Trophoblast cell (in vitro differentiated cells and primary cell): ENCODE measurements around the gene SMTN.

Source experiments
- DNase-seq, 2 donors: peaks; one replicate each; pipeline ENCODE4 v3.0.0-alpha.2; 2016
- H2AFZ ChIP-seq: 2 replicates; pipeline ENCODE4 v1.6.1; 2013; ENCODE audit warnings: low read length, moderate library complexity, mild to moderate bottlenecking; ENCODE audit not compliant: insufficient read depth, poor library complexity
- H2AK5ac ChIP-seq: 2 replicates; pipeline ENCODE4 v1.6.1; 2013; ENCODE audit warnings: mild to moderate bottlenecking, low read length
- H2BK120ac ChIP-seq: 2 replicates; pipeline ENCODE4 v1.6.1; 2013; ENCODE audit warnings: low read length, mild to moderate bottlenecking, moderate library complexity; ENCODE audit not compliant: insufficient read depth, poor library complexity
- H2BK12ac ChIP-seq: 2 replicates; pipeline ENCODE4 v1.6.1; 2013; ENCODE audit warnings: mild to moderate bottlenecking, low read length, moderate library complexity
- H2BK5ac ChIP-seq: 2 replicates; pipeline ENCODE4 v1.6.1; 2013; ENCODE audit warnings: low read length, low read depth, moderate library complexity, mild to moderate bottlenecking; ENCODE audit not compliant: poor library complexity
- H3K14ac ChIP-seq: 2 replicates; pipeline ENCODE4 v1.6.1; 2013; ENCODE audit warnings: mild to moderate bottlenecking, low read length
- H3K18ac ChIP-seq: 2 replicates; pipeline ENCODE4 v1.6.1; 2013; ENCODE audit warnings: mild to moderate bottlenecking, low read length
- H3K23ac ChIP-seq: 2 replicates; pipeline ENCODE4 v1.6.1; 2013; ENCODE audit warnings: low read length
- H3K27ac ChIP-seq: 2 replicates; pipeline ENCODE4 v1.5.1; 2013; ENCODE audit warnings: low read depth, mild to moderate bottlenecking, inconsistent platforms, low read length, moderate library complexity
- H3K27me3 ChIP-seq: 2 replicates; pipeline ENCODE4 v1.6.1; 2013; ENCODE audit warnings: inconsistent platforms, mild to moderate bottlenecking, low read length, moderate library complexity; ENCODE audit not compliant: insufficient read depth
- H3K36me3 ChIP-seq, 2 experiments: 1 replicate in 1 of 2; 2 replicates in 1 of 2; pipeline ENCODE4 v1.6.1; 2013; ENCODE audit warnings: low read length in 2 of 2, mild to moderate bottlenecking in 2 of 2, moderate library complexity in 1 of 2; ENCODE audit not compliant: insufficient read depth in 2 of 2, control insufficient read depth in 1 of 2
- H3K4ac ChIP-seq: 2 replicates; pipeline ENCODE4 v1.6.1; 2013; ENCODE audit warnings: low read depth, mild to moderate bottlenecking, low read length, moderate library complexity
- H3K4me1 ChIP-seq, 2 experiments: 1 replicate in 1 of 2; 2 replicates in 1 of 2; pipeline ENCODE4 v1.6.1; 2013; ENCODE audit warnings: low read length in 2 of 2, mild to moderate bottlenecking in 2 of 2, moderate library complexity in 1 of 2; ENCODE audit not compliant: insufficient read depth in 2 of 2, control insufficient read depth in 1 of 2
- H3K4me2 ChIP-seq: 2 replicates; pipeline ENCODE4 v1.6.1; 2013; ENCODE audit warnings: inconsistent platforms, mild to moderate bottlenecking, low read length, moderate library complexity
- H3K4me3 ChIP-seq: 2 replicates; pipeline ENCODE4 v1.5.1; 2013; ENCODE audit warnings: mild to moderate bottlenecking, low read depth, low read length, inconsistent platforms
- H3K79me1 ChIP-seq: one replicate; pipeline ENCODE4 v1.6.1; 2013; ENCODE audit warnings: low read length
- H3K79me2 ChIP-seq: 2 replicates; pipeline ENCODE4 v1.6.1; 2013; ENCODE audit warnings: low read length, mild to moderate bottlenecking; ENCODE audit not compliant: control insufficient read depth, insufficient read depth, poor library complexity
- H3K9ac ChIP-seq: 2 replicates; pipeline ENCODE4 v1.6.1; 2013; ENCODE audit warnings: mild to moderate bottlenecking, low read length
- H3K9me3 ChIP-seq: 2 replicates; pipeline ENCODE4 v1.6.1; 2013; ENCODE audit warnings: low read depth, mild to moderate bottlenecking, control low read depth, inconsistent platforms, low read length; ENCODE audit not compliant: insufficient read depth
- H4K12ac ChIP-seq: 2 replicates; pipeline ENCODE4 v1.6.1; 2013; ENCODE audit warnings: low read depth, mild to moderate bottlenecking, low read length, moderate library complexity
- H4K8ac ChIP-seq: 2 replicates; pipeline ENCODE4 v1.6.1; 2013; ENCODE audit warnings: low read depth, mild to moderate bottlenecking, low read length, moderate library complexity
- H4K91ac ChIP-seq: one replicate; pipeline ENCODE4 v1.6.1; 2013; ENCODE audit warnings: low read depth, mild to moderate bottlenecking, low read length, moderate library complexity
- WGBS: extraction: QIAGEN DNeasy Blood & Tissue Kit; methylation state at CpG from one replicate; pipeline ENCODE4 v1.1.7; 2013; ENCODE audit warnings: missing lambda C conversion rate; ENCODE audit not compliant: insufficient read length, insufficient coverage; ENCODE audit errors: extremely low coverage; 5-methylcytosine and 5-hydroxymethylcytosine counted together

SMTN gene

GRCh38 chr22:31126869-31127175 lies 45.7 kb downstream of the SMTN start:
- H3K4me3 ChIP-seq = no peak overlapping the region
- DNase-seq = no peak
- H3K4me2 ChIP-seq = no peak overlapping the region
- no peak overlapping the region for H2BK120ac ChIP-seq
- no peak overlapping the region for H3K27ac ChIP-seq
- H3K4ac ChIP-seq = no peak overlapping the region
- peaks cover 3% of the 10 kb centered on the region for H3K79me1 ChIP-seq
- no peak overlapping the region for H4K12ac ChIP-seq
- H3K79me2 ChIP-seq = no peaks in the 10 kb centered on the region
- no peak overlapping the region for H2AFZ ChIP-seq
- H3K9me3 ChIP-seq = no peaks in the 10 kb centered on the region
- H2BK12ac ChIP-seq = no peak overlapping the region
- no peak overlapping the region for H3K18ac ChIP-seq
- H4K91ac ChIP-seq = no peak overlapping the region
- no peak overlapping the region for H2AK5ac ChIP-seq
- no peak overlapping the region for H3K9ac ChIP-seq
- H3K14ac ChIP-seq = no peak overlapping the region
- H3K4me1 ChIP-seq = peaks cover 0 to 5% of the 10 kb centered on the region in 2 experiments
- H3K27me3 ChIP-seq = no peaks in the 10 kb centered on the region
- H3K36me3 ChIP-seq = peaks cover 0 to 2% of the 10 kb centered on the region in 2 experiments
- no peak overlapping the region for H2BK5ac ChIP-seq
- H3K23ac ChIP-seq = no peak overlapping the region
- no CpG with 5 or more reads among the region's 13 CpGs for WGBS
- H4K8ac ChIP-seq = no peak overlapping the region

DNA sequence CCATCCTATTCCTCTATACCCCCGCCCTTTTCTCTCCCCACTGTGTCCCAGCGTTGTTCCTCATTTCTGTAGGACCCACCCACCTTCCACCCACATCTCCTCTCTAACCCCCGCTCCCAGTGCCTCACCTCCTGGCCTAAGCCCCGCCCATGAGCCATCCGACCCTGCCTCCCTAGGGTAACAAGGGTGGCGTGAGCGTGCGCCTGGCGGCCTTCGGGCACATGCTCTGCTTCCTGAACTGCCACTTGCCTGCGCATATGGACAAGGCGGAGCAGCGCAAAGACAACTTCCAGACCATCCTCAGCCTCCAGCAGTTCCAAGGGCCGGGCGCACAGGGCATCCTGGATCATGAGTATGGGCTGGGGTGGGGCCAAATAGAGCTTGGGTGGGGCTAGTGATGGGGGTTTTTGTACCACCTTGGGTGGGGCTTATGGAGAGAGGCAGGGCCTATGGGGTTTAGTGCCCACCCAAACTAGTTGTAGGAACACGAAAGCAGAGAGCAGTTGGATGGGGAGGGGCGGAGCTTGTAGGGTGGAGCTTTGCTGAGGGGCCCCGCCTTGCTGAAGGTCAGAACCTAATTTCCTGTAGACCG lies 46.2 kb downstream of the SMTN start:
- H3K79me2 ChIP-seq = no peaks in the 10 kb centered on the region
- no peak overlapping the region for H3K23ac ChIP-seq
- H3K4me2 ChIP-seq = no peak overlapping the region
- no peak overlapping the region for H2BK5ac ChIP-seq
- WGBS = no CpG with 5 or more reads among the region's 19 CpGs
- no peak overlapping the region for H3K9ac ChIP-seq
- H3K4me1 ChIP-seq = peaks cover 0 to 5% of the 10 kb centered on the region in 2 experiments
- H3K18ac ChIP-seq = no peak overlapping the region
- H2AK5ac ChIP-seq = no peak overlapping the region
- no peak for DNase-seq
- no peaks in the 10 kb centered on the region for H3K9me3 ChIP-seq
- no peak overlapping the region for H2AFZ ChIP-seq
- H4K8ac ChIP-seq = no peak overlapping the region
- H2BK12ac ChIP-seq = no peak overlapping the region
- H3K79me1 ChIP-seq = peaks cover 3% of the 10 kb centered on the region
- H2BK120ac ChIP-seq = no peak overlapping the region
- peak overlapping the region; percentile 45 for H3K4me3 ChIP-seq
- no peak overlapping the region for H4K12ac ChIP-seq
- H3K36me3 ChIP-seq = peaks cover 0 to 2% of the 10 kb centered on the region in 2 experiments
- no peak overlapping the region for H4K91ac ChIP-seq
- no peak overlapping the region for H3K27ac ChIP-seq
- H3K4ac ChIP-seq = no peak overlapping the region
- no peak overlapping the region for H3K14ac ChIP-seq
- no peaks in the 10 kb centered on the region for H3K27me3 ChIP-seq

DNA sequence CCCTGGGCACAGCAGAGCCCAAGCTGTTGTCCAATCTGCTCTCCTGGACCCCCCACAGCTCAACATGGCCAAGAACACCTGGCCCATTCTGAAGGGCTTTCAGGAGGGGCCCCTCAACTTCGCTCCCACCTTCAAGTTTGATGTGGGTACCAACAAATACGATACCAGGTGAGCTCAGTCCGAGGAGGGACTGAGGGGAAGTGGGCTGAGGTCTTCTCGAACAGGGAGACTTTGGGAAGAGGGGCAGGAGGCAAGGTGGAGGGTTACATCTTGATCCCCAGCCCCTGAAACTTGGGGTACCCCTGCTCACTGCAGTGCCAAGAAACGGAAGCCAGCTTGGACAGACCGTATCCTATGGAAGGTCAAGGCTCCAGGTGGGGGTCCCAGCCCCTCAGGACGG lies 47.0 kb downstream of the SMTN start:
- no peak overlapping the region for H4K12ac ChIP-seq

DNA sequence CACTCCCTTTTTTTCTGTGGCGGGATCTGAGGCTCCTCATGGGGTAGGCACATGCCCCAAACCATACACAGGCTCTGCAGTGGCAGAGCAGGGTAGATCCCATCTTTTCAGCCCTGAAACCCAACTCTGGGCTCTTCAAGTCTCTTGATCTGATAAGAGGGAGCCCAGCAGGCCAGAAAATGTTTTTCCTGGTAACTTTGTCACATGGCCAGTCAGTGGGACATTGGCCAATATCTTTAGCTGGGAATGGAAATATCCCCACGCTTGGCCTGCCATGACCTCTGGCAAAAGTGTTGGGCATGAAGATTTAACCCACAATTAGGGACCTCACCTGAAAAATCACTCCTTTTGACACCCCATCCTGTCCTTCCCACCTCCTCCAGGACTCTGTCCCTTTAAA lies 49.8 kb downstream of the SMTN start:
- Histone ChIP-seq H3K4ac (no peak overlapping the region), H2AFZ (no peak overlapping the region), H3K79me1 (no peaks in the 10 kb centered on the region), H3K14ac (no peak overlapping the region), H2BK5ac (no peak overlapping the region), H3K4me1 (no peaks in the 10 kb centered on the region), H3K23ac (no peak overlapping the region), H2BK12ac (no peak overlapping the region), H3K79me2 (no peaks in the 10 kb centered on the region), H3K9me3 (no peaks in the 10 kb centered on the region), H3K4me3 (no peak overlapping the region), H4K12ac (no peak overlapping the region), H3K4me2 (no peak overlapping the region), H2BK120ac (no peak overlapping the region), H2AK5ac (no peak overlapping the region), H3K18ac (no peak overlapping the region), H4K91ac (no peak overlapping the region), H3K36me3 (peaks cover 0 to 2% of the 10 kb centered on the region in 2 experiments), H3K27ac (no peak overlapping the region), H4K8ac (no peak overlapping the region), H3K27me3 (no peaks in the 10 kb centered on the region), H3K9ac (no peak overlapping the region)
- DNase-seq = no peak
- WGBS = no CpG with 5 or more reads among the region's 2 CpGs

More for the DNA sequence above, 47.0 kb downstream of the SMTN start:
- Histone ChIP-seq H3K9ac (no peak overlapping the region), H3K4me1 (no peaks in the 10 kb centered on the region), H3K79me1 (no peaks in the 10 kb centered on the region), H2AK5ac (no peak overlapping the region), H3K9me3 (no peaks in the 10 kb centered on the region), H2BK12ac (no peak overlapping the region), H3K4me2 (no peak overlapping the region), H2BK5ac (no peak overlapping the region), H3K79me2 (no peaks in the 10 kb centered on the region), H3K4me3 (no peak overlapping the region), H4K8ac (no peak overlapping the region), H3K4ac (no peak overlapping the region), H3K36me3 (peaks cover 0 to 2% of the 10 kb centered on the region in 2 experiments), H3K18ac (no peak overlapping the region), H2AFZ (no peak overlapping the region), H3K14ac (no peak overlapping the region), H3K27ac (no peak overlapping the region), H3K27me3 (no peaks in the 10 kb centered on the region), H2BK120ac (no peak overlapping the region), H4K91ac (no peak overlapping the region), H3K23ac (no peak overlapping the region)
- WGBS = no CpG with 5 or more reads among the region's 7 CpGs
- DNase-seq = no peak
